ENCODE results near the gene MLH3. TPM values are rescaled to one million over a fixed set of nuclear protein-coding genes. Genes with fewer than 3 reads are reported as not detected.

MLH3 gene
- 42.4 TPM for total RNA-seq

DNA sequence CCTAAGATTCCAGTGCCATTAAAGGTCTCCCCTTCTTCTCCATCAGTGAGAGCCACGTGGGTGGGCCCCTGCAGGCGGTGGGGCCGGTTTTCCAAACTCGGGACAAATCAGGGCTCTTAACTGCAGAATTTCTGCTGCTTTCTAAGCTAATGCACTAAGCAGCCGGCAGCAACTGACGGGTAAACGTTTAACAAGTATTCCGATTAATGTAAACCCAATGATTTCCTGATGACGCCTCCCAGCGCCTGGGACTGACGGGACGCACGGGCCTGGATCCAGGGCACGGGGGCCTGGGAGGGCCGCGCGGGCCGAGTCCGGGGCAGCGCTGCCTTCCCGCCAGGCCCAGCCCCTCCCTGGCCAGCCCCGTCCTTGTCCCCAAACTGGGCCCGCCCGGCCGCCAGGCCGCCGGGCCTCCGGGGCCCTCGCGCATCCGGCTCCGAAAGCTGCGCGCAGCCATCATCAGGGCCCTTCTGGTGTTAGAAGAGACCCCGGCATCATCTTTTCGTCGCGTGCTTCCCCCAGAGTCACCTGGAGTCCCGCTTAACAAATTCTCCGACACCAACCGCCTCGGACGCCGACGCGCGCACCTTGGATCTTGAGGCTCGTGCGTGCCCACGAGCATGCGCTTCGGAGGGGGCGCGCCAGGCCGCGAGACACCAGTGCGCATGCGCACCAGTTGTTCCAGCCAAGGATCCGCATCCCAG is at the start of gene MLH3:
Gene MLH3 (minus strand): TSS at position 616 of the 704 bp plus-strand sequence. CDS start 1,812 bp downstream, outside the sequence.

DNA sequence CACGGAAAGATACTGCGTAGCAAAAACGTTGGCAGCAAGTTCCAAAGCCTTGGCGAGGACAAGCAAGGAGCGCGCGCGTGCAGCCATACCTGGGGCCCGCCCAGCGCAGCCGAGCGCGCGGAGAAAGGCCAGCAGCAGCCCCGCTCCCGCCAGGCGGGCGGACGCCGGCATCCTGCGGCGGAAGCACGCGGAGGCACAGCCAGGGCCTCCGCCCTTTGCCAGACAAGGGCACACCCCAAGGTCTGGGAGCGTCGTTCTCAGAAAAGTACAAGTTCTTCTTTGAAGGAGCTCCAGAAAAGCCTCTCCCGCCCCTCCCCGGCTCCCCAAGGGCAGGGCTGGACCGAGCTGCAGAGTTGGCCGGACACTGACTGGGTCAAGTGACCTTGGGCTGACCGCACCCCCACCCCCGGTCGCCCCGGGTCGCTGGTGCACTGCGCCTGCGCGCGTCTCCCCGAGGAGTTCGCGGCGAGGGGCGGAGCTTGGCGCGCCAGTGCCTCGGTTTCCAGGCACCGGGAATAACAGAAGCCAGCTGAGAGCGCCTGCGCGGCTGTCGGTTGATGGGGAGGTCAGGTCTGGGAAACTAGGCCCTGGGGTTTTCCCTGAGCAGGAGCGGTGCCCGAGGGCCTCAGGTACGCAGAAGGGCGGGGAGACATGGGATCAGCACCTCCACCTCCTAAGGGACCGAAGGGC is 18.0 kb upstream of the MLH3 start, which contains the start of gene ZC2HC1C:
Gene ZC2HC1C (plus strand): TSS at position 521 of the 690 bp plus-strand sequence. CDS start 933 bp downstream, outside the sequence.

DNA sequence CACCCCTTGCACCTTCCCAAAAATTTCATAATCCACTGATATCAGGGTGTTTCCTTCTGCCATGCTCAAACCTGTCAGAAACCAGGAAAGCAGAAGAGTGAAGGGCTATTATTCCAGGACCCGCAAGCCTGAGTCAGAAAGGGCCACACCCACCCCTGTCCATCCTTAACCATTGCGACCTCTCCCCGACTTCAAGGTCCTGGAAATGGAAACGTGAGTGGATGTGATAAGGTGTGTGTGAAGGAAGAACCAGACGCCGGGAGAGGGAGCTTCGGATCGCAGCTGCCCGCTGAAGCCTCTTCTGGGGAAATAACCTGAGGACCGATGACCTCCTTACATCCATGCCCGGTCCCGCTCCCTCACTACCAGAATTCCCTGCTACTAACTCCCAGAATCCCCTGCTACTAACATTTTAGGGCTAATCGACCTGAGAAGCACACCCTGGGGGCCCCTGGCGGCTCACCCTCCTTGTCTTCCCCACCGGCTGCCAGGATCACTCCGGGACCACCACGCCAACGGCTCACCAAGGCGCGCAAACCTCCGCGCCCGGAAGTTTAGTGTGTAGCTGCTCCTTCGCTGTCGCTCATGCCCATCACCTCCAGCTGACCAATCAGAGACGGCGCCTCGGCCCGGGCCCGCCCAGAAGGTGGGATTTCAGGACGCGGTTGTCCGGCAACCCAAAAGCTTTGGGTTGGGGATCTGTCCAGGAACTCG is 12.4 kb upstream of the MLH3 start, which contains the start of gene ACYP1:
Gene ACYP1 (minus strand): TSS at position 534 of the 714 bp plus-strand sequence. CDS start 471 bp downstream, at position 63.

DNA sequence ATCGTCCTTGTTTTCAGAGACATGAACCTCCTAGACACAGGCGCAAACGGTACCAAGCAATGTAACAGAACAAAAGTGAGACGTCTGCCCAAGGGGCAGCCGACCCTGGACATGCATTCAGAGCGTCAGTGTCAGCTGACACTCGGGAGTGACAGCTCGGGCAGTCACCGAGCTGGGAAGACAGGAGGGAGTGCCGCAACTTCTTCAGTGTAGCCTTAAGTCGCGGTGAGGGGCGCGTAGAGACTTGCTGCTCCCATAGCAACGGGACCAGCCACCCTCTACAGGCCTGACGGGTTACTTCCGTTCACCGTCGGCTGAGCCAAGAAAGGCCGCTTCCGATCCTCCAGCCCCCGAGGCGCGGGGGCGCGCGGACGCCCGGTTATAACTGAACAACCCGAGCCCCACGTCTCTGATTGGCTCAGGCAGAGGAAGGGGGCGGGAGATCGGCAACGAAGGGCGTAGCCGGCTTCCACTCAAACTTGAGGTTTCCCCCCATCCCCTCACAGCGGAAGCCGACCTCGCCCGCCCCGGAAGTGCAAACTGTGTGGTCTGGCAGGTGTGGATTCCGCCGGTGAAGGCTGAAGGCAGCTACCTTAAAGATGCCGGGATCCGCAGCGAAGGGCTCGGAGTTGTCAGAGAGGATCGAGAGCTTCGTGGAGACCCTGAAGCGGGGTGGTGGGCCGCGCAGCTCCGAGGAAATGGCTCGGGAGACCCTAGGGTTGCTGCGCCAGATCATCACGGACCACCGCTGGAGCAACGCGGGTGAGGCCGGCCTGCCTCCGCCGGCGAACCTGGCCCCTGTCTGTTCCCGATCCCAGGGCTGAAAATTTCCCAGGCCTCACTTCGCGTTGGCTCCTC is 48.6 kb downstream of the MLH3 start, which contains the start of gene EIF2B2:
Gene EIF2B2 (plus strand): TSS at position 530 of the 858 bp plus-strand sequence. CDS start 70 bp downstream, at position 600.

Small RNAs within 50 kb of the gene (small RNA-seq; reads per million reads assigned to genes)
- not detected for gene RNU6-689P (ENCODE audit: low replicate concordance)

Other genes with a start within 250 kb of the MLH3 start
- gene PROX2, start 175.3 kb downstream of the MLH3 start, total RNA-seq = not detected
- gene DLST, start 169.6 kb downstream of the MLH3 start, total RNA-seq = 72.3 TPM
- 2.1 TPM for gene RPS6KL1, start 128.2 kb downstream of the MLH3 start, total RNA-seq
- 9.6 TPM for gene PGF, start 95.9 kb downstream of the MLH3 start, total RNA-seq
- gene EIF2B2, start 48.5 kb downstream of the MLH3 start, total RNA-seq = 39.3 TPM
- 13.8 TPM for gene ACYP1, start 12.6 kb upstream of the MLH3 start, total RNA-seq
- gene ZC2HC1C, start 18.2 kb upstream of the MLH3 start, total RNA-seq = 4.5 TPM
- gene NEK9, start 75.6 kb upstream of the MLH3 start, total RNA-seq = 110 TPM
- 297 TPM for gene TMED10, start 125.1 kb upstream of the MLH3 start, total RNA-seq
- gene FOS, start 227.4 kb upstream of the MLH3 start, total RNA-seq = 197 TPM

Measured in metanephros (tissue), 2 donors.